GDM1 (cell line): ENCODE measurements around the gene LONP2.
"Not testable (repeated sequence)": the region's sequence is repeated elsewhere in the genome, so short reads cannot be mapped to it uniquely, and the experiment has no call there.

Source experiments
- DNase-seq: peaks from one replicate; lab custom pipeline; 2025; lab: John Stamatoyannopoulos, UW

The LONP2 gene

GRCh38 chr16:48292452-48292851, 48.4 kb downstream of the LONP2 start:
- no peak for DNase-seq

- no peak for DNase-seq
Observed at GRCh38 chr16:48294724-48295123, 50.6 kb downstream of the LONP2 start.

- no peak for DNase-seq
Observed at GRCh38 chr16:48295488-48296281, 51.6 kb downstream of the LONP2 start.

GRCh38 chr16:48299471-48299870, 55.4 kb downstream of the LONP2 start:
- no peak for DNase-seq

DNA sequence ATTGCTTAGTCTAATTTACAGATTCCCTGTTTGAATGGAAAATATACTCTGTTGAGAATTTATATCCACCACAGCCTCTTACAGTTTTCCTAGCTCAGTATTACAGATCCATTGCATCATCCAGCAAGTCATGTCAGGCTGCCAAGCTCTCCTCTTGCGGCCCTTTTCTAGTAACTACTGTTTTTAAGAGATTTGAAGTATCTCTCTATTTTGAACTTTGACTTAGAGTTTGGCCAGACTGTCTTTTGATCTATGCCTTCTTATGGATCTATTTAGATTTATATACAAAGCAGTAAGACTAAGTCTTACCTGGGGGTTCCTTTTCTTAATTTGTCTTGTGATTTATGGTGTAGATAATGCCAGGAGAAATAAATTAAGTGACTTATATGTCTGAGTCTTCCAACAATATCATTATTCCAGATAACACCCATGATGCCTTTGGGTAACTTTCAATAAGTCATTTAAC, 56.3 kb downstream of the LONP2 start:
- DNase-seq = no peak

- no peak for DNase-seq
Observed at GRCh38 chr16:48308535-48308934, 64.4 kb downstream of the LONP2 start.

DNA sequence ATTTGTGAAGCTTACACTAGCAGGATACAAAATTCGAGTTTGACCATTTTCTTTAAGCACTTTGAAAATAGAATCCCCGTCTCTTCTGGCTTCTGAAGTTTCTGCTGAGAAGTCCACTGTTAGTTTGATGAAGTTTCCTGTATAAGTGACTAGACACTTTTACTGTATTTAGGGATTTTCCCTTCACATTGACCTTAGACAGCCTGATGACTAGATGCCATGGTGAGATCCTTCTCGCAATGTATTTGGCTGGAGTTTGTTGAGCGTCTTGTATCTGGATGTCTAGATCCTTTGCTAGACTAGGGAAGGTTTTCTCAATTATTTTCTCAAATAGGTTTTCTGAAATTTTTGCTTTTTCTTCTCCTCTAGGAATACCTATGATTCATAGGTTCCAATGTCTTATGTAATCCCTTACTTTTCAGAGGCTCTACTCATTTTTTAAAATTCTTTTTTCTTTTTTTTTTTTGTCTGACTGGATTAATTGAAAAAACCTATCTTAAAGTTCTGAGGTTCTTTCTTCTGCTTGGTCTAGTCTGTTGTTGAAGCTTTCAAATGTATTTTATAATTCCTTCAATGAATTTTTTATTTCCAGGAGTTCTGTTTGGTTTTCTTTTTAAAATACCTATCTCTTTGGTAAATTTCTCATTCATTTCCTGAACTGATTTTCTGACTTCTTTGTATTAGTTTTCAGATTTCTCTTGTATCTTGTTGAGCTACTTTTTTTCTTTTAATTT, 67.0 kb downstream of the LONP2 start:
- DNase-seq = no peak

DNA sequence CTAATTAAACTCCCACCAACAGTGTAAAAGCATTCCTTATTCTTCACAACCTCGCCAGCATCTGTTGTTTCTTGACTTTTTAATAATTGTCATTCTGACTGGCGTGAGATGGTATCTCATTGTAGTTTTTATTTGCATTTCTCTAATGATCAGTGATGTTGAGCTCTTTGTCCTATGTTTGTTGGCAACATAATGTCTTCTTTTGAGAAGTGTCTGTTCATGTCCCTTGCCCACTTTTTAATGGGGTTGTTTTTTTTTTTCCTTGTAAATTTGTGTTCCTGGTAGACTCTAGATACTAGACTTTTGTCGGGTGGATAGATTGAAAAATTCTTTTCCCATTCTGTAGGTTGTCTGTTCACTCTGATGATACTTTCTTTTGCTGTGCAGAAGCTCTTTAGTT, 69.8 kb downstream of the LONP2 start:
- DNase-seq = not testable (repeated sequence)

- DNase-seq = no peak
Observed at GRCh38 chr16:48317026-48317425, 72.9 kb downstream of the LONP2 start.

DNA sequence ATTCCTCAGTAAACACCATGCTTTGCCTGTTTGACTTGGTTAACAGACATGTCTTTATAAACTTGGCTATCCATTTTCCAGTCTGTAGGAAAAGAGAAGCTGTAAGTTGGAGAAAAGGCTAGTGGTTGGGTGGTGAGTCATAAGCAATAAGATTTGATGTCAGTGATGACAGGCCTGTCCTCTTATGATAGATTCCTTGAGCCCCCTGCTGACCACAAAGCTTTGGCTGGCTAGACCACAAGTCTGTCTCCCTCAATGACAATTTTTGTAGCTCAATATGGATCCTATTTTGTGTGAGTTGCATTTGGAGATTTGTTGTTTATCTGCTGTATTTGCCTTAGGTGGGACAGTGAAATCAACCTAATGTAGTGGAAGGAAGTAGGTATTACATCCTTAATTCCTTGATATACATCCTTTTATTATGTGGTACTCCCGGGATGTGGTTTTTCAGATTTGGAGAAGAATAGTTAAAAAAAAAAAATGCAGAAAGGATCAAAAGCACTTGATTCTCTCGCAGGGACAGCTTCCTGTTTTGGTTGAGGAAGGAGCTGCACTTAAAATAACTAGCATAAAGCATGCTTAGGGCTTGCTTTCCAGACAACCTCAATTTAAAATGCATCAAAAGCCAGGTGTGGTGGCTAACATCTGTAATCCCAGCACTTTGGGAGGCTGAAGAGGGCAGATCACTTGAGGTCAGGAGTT, 73.7 kb downstream of the LONP2 start:
- DNase-seq = peak; percentile 50

GRCh38 chr16:48318630-48319029, 74.5 kb downstream of the LONP2 start:
- peak; percentile 77 for DNase-seq

DNA sequence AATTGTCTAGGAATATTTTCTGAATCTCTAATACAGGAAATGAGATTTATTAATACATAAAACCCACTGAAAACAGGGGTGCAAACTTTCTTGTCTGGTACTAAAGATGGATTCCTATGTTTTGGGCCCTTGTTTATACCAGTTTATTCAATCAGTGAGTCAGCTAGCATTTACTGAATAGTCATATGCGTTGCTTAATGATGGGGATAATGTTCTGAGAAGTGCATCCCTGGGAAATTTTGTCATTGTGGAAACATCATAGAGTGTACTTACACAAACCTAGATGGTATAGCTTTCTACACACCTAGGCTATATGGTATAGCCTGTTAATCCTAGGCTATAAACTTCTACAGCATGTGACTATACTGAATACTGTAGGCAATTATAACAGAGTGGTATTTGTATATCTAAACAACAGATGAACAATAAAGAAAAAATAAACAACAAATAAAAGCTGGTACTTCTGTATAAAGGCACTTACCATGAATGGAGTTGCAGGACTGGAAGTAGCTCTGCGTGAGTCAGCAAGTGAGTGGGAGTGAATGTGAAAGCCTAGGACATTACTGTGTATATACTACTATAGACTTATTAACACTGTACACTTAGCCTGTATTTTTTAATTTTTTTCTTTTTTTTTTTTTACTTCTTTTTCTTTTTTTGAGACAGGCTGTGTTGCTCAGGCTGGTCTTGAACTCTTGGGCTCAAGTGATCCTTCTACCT, 77.4 kb downstream of the LONP2 start:
- no peak for DNase-seq

GRCh38 chr16:48323783-48324775, 80.0 kb downstream of the LONP2 start:
- DNase-seq = no peak

- DNase-seq = no peak
Observed at GRCh38 chr16:48326915-48327314, 82.8 kb downstream of the LONP2 start.

GRCh38 chr16:48329138-48329537, 85.0 kb downstream of the LONP2 start:
- no peak for DNase-seq

DNA sequence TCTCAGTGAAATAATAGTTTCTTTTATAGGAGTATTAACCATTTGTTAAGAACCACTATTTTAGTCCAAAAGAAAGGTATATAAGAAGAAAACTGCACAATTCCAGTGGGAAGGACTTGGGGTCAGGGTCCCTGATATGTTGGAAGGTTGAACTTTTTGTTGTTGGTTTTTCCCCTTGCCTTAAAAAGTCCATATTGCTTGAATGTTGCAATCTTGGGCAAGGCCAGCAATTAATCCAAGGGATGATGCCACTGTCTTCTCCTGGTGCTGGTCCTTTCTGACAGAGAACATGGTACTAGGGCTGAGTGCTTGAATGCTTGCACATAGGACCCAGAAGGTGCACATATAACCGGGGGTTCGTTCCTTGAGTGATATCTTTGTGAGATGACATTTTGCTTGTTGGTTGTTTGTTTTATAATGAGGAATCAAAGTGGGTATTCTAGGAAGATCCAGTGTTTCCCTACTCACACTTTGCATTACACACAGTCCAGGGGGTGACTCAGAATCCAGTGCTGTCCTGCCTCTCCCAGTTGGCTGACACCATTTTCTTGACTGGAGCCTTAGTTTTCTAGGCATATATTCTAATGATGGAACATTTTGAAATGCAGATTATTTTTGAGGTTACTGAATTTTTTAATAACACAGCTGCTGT, 86.2 kb downstream of the LONP2 start:
- no peak for DNase-seq

DNA sequence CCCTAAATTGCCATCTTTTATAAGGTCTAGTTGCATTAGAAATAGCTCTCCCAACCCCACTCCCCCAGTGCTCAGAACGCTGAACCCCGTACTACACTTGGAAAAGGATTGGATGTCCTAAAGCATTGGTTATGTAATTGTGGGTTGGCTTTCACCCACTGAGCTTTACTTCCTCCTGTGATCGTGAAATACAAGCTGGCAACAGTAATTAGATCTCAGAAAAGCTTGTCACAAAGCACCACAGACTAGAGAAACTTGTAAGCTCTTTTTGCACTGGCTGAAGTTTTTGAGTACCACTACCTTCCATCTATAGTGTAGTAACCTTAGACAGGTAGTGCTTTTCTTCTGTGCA, 86.7 kb downstream of the LONP2 start:
- no peak for DNase-seq

- no peak for DNase-seq
Observed at GRCh38 chr16:48332978-48333377, 88.9 kb downstream of the LONP2 start.

DNA sequence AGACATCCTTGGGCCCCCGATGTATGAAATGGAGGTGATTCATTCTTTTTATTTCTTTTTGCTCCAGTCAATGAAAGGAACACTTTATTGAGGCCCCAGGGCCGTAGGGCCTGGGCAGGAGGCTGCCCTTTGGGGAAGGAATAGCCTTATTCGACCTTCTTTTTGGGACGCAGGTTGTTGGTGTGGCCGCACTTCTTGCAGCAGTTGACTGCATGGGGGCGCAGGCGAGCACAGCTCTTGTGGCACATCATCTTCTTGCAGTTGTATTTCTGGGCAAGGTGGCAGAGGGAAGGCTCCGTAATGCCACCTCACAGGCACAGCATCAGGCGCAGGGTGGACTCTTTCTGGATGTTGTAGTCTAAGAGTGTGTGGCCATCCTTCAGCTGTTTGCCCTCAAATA, 90.2 kb downstream of the LONP2 start:
- no peak for DNase-seq

- no peak for DNase-seq
Observed at GRCh38 chr16:48335961-48336360, 91.9 kb downstream of the LONP2 start.
